Heart left ventricle (tissue), 16 donors: ENCODE results near the gene RILPL1. TPM values are rescaled to one million over a fixed set of nuclear protein-coding genes. Genes with fewer than 3 reads are reported as not detected.

Source experiments
- ATAC-seq, 4 donors: fragments of 200-7000 bp; cut with Tn5 transposase; one replicate each; pipeline ENCODE4 v1.9.1; 2020 to 2022; ENCODE audit warnings: moderate library complexity in 4 of 4, mild to moderate bottlenecking in 3 of 4, moderate number of reproducible peaks in 1 of 4
- DNase-seq, 5 donors: peaks; one replicate each; pipeline ENCODE4 v3.0.0-alpha.2; 2020
- H3K27ac ChIP-seq, 12 donors: fragments of 200-600 bp; sonication (generic) in 4 of 12; one replicate each; pipeline versions ENCODE4 v1.5.0 to v1.8.0; 2016 to 2022; ENCODE audit warnings: mild to moderate bottlenecking in 2 of 12
- H3K27me3 ChIP-seq, 9 donors: fragments of 200-600 bp; sonication (generic) in 2 of 9; one replicate each; pipeline versions ENCODE4 v1.5.1 to v1.8.0; 2016 to 2022; ENCODE audit warnings: mild to moderate bottlenecking in 3 of 9
- H3K36me3 ChIP-seq, 9 donors: fragments of 200-600 bp; sonication (generic) in 2 of 9; one replicate each; pipeline versions ENCODE4 v1.5.0 to v1.8.0; 2018 to 2022; ENCODE audit warnings: mild to moderate bottlenecking in 2 of 9
- H3K4me1 ChIP-seq, 12 donors: fragments of 200-600 bp; sonication (generic) in 4 of 12; one replicate each; pipeline versions ENCODE4 v1.5.0 to v1.8.0; 2016 to 2022; ENCODE audit warnings: mild to moderate bottlenecking in 3 of 12
- H3K4me3 ChIP-seq, 12 donors: fragments of 200-600 bp; sonication (generic) in 4 of 12; one replicate each; pipeline versions ENCODE4 v1.5.0 to v1.8.0; 2017 to 2022; ENCODE audit warnings: mild to moderate bottlenecking in 9 of 12, moderate library complexity in 4 of 12
- H3K9me3 ChIP-seq, 12 donors: fragments of 200-600 bp; sonication (generic) in 4 of 12; one replicate each; pipeline versions ENCODE4 v1.5.0 to v1.8.0; 2016 to 2022; ENCODE audit warnings: mild to moderate bottlenecking in 1 of 12
- CTCF ChIP-seq, 12 donors: fragments of 200-600 bp; sonication (generic) in 4 of 12; IDR thresholded peaks; one replicate each; pipeline versions ENCODE4 v1.5.0 to v1.8.0; 2018 to 2022; ENCODE audit warnings: antibody characterized with exemption in 12 of 12, mild to moderate bottlenecking in 5 of 12
- POLR2A ChIP-seq, 2 donors: fragments of 450-650 bp; IDR thresholded peaks; one replicate each; pipeline ENCODE4 v1.6.1; 2017; ENCODE audit warnings: antibody characterized with exemption in 2 of 2, mild to moderate bottlenecking in 2 of 2, moderate library complexity in 2 of 2
- WGBS, 4 donors: extraction: QIAGEN DNeasy Blood & Tissue Kit in 2 of 4; methylation state at CpG; one replicate each; pipeline versions ENCODE4 v1.1.5 to v1.1.7; 2013 to 2018; 5-methylcytosine and 5-hydroxymethylcytosine counted together
- intact Hi-C, 10 donors: fragments of 100-400 bp; cut with DNase I; formaldehyde crosslinking; loops; one replicate each; pipeline versions ENCODE4 v1.11.1 to v1.14.2; 2022
- polyA plus RNA-seq, 2 donors: library from polyadenylated mRNA; stranded (reverse); fragments of 200-250 nt; gene quantifications; one replicate each; pipeline ENCODE4 v1.2.3, GENCODE V29; 2013
- total RNA-seq, 9 donors: library from RNA; depleted of rRNA in 2 of 9; stranded (reverse); fragments of >200 nt in 2 of 9; fragmentation: NEBNext Ultra II Directional in 3 of 9; extraction: Animal tissue kit (Norgen Biotek cat#: 25700) in 3 of 9; gene quantifications; one replicate each; pipeline versions ENCODE4 v1.1.0 to v1.2.4, GENCODE V29; 2016 to 2023
- donor health status: ischemic (EF 13 %, LVEDD 7.1; RV severe dilation, severe dysfunction).
- donor health status: healthy with polysubstance abuse.
- donor health status: DM: no; HTN: yes; CAD: no.
- donor health status: DM: no; HTN: no; CAD: no.
- donor health status: ischemic (EF 25% LVEDD 6.9; RV normal size, moderate dysfunction).
- donor health status: ischemic (EF 25% LVEDD 5.7; RV mildly dilated, moderate dysfunction).
- donor health status: healthy.
- donor health status: DM: yes; HTN: yes; CAD: no.
- donor health status: ischemic (EF 35%, LVEDD 5.7; RV mildly dilated, moderate dysfunction).
- donor health status: nonischemic (EF 11% LVEDD 7.7; RV severe dilation, severe dysfunction).
- donor health status: DM: yes; HTN: yes; CAD: no.
- donor health status: PGD.
- donor health status: ischemic (EF 29% LVEDD 5.4; RV normal size, mild dysfunction).
- donor health status: nonischemic (EF 23%, LVEDD 6.1; RV moderate dilation, normal function).

RILPL1 gene
- total and polyA plus RNA-seq, 11 donors = 64.1 to 119 (median 79.4) TPM

- intact Hi-C loops = no loop called here
- Histone ChIP-seq H3K27ac (peak overlapping the region; percentile 17 to 77 (median 58)), H3K27me3 (no peaks in the 10 kb centered on the region), H3K9me3 (no peaks in the 10 kb centered on the region), H3K4me1 (peaks cover 0 to 23% (median 8%) of the 10 kb centered on the region in 12 donors), H3K36me3 (peaks cover 0 to 45% (median 27%) of the 10 kb centered on the region in 9 donors), H3K4me3 (no peak overlapping the region)
- ATAC-seq (peak; percentile 7 to 50 (median 46)), DNase-seq (no peak)
- WGBS, 4 donors = 70 to 81% (median 75%) methylated on average over 26 of the region's 26 CpGs
- TF ChIP-seq POLR2A (IDR thresholded peaks at IDR 0.05) = no peak
- no peak for TF ChIP-seq CTCF (IDR thresholded peaks at IDR 0.05)
These were observed 20.5 kb downstream of the RILPL1 start for GRCh38 chr12:123512838-123513665.

DNA sequence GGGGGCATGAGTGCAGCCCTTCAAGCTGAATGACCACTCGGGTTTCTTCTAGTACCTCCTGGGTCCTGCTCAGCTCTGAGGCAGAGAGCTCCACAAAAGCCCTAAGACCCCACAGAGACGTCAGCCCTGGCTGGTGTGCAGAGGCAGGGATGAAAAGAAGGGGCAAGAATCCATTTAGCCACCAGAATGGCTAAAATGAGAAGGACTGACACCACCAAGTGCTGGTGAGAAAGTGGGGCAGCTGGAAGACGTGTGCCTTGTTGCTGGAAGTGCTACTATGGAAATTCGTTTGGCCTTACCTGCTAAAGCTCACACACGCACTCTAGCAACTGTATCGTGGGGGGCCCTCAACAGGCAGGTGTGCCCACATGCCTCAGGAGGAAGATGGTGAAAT is 26.7 kb downstream of the RILPL1 start:
- H3K4me1 ChIP-seq = peaks cover 0 to 19% (median 8%) of the 10 kb centered on the region in 12 donors
- peaks cover 0 to 32% (median 10%) of the 10 kb centered on the region in 9 donors for H3K36me3 ChIP-seq
- ATAC-seq = no peak
- no peak overlapping the region for H3K27ac ChIP-seq
- TF ChIP-seq POLR2A (IDR thresholded peaks at IDR 0.05) (no peak), CTCF (IDR thresholded peaks at IDR 0.05) (no peak)
- no peak overlapping the region for H3K4me3 ChIP-seq
- no peaks in the 10 kb centered on the region for H3K9me3 ChIP-seq
- 96 to 97% (median 96%) methylated on average over 6 of the region's 6 CpGs for WGBS, 4 donors
- intact Hi-C loops = no loop called here
- no peaks in the 10 kb centered on the region for H3K27me3 ChIP-seq
- no peak for DNase-seq

DNA sequence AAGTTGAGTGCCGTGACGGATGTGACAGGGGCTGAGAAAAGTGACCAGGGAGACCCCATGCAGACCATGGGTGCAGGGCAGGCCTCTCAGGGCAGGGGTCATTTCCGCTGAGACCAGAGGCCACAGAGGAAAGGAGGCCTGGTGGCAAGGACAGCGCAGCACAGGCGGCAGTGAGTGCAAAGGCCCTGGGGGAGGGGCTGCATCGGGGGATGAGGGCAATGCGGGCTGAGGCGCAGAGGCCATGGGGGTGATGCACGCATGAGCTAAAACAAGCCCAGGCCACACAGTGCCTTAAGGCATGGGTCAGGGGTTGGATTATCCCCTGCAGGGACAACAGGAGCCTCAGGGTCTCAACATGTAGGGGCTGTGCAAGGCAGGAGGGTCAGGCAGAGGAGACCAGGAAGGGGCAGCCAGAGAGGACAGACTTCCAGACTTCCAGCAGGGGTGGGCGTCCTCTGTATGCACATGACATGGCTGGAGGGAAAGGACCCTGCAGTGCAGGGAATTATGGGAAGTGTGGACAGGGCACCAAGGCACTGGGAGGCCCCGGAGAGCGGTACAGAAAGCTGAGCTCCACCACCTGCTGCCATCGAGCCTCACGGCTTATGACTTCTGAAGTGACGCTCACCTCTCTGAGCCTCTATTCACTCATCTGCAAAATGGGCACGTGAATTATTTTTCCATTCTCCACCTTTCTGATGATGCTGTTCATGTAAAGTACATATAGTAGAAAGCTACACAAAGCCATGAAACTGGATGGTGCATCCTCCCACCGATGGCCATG is 27.3 kb downstream of the RILPL1 start:
- Histone ChIP-seq H3K9me3 (no peaks in the 10 kb centered on the region), H3K4me3 (no peak overlapping the region), H3K4me1 (peaks cover 0 to 19% (median 8%) of the 10 kb centered on the region in 12 donors), H3K36me3 (peaks cover 0 to 33% (median 10%) of the 10 kb centered on the region in 9 donors), H3K27ac (no peak overlapping the region), H3K27me3 (no peaks in the 10 kb centered on the region)
- TF ChIP-seq CTCF (IDR thresholded peaks at IDR 0.05) (no peak), POLR2A (IDR thresholded peaks at IDR 0.05) (no peak)
- ATAC-seq = no peak
- intact Hi-C loops = no loop called here
- 93 to 98% (median 96%) methylated on average over 15 to 17 of the region's 17 CpGs for WGBS, 4 donors
- no peak for DNase-seq

DNA sequence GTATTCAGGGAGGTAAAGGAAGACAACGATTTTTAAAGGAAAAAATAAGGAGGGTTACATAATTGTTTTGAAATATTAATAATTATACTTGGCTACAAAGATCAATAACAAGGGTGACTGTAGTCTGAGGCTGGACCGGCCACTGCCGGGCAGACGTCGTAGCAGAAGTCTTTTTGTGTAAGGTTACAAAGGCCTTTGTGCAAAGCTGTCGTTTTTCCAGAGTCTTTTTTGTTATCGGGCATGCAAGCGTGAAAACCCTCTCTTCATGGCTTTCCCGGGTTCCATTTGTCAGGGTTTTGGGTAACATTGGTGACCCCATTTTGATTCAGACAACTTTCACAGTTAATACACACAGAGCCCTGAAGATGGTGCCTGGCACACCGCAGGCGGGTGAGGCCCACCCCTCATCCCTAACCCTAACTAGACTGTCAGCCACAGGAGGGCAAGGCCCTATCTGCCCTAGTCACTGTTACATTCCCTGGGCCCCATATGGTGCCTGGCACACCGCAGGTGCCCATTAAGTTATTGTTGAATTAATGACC is 31.3 kb downstream of the RILPL1 start:
- 86 to 92% (median 89%) methylated on average over 12 of the region's 12 CpGs for WGBS, 4 donors
- Histone ChIP-seq H3K4me1 (peaks cover 0 to 9% (median 0%) of the 10 kb centered on the region in 12 donors), H3K4me3 (no peak overlapping the region), H3K9me3 (no peaks in the 10 kb centered on the region), H3K27ac (no peak overlapping the region), H3K27me3 (no peaks in the 10 kb centered on the region), H3K36me3 (peaks cover 0 to 55% (median 28%) of the 10 kb centered on the region in 9 donors)
- no peak for TF ChIP-seq CTCF (IDR thresholded peaks at IDR 0.05)
- DNase-seq (no peak), ATAC-seq (no peak)
- intact Hi-C loops = no loop called here
